HUES64 (cell line): ENCODE measurements around the gene CIITA.
"Not testable (repeated sequence)": the region's sequence is repeated elsewhere in the genome, so short reads cannot be mapped to it uniquely, and the experiment has no call there.

Experiments
- H3K27ac ChIP-seq: 2 replicates; pipeline ENCODE4 v1.7.0; 2013; ENCODE audit warnings: low read depth, low read length, inconsistent platforms
- H3K27me3 ChIP-seq: 2 replicates; pipeline ENCODE4 v1.6.1; 2013; ENCODE audit warnings: mild to moderate bottlenecking, low read length; ENCODE audit not compliant: insufficient read depth
- H3K36me3 ChIP-seq: 2 replicates; pipeline ENCODE4 v1.6.1; 2013; ENCODE audit warnings: mild to moderate bottlenecking, low read length; ENCODE audit not compliant: insufficient read depth
- H3K4me1 ChIP-seq: 2 replicates; pipeline ENCODE4 v1.6.1; 2013; ENCODE audit warnings: mild to moderate bottlenecking, low read length, moderate library complexity; ENCODE audit not compliant: insufficient read depth
- H3K4me3 ChIP-seq: 2 replicates; pipeline ENCODE4 v1.5.1; 2013; ENCODE audit warnings: mild to moderate bottlenecking, low read length, moderate library complexity
- H3K9ac ChIP-seq: 2 replicates; pipeline ENCODE4 v1.6.1; 2013; ENCODE audit warnings: mild to moderate bottlenecking, low read depth, low read length
- H3K9me3 ChIP-seq: 2 replicates; pipeline ENCODE4 v1.6.1; 2013; ENCODE audit warnings: low read depth, low read length; ENCODE audit not compliant: insufficient read depth
- WGBS: fragments of 150-250, 120-280 bp; methylation state at CpG from one replicate; pipeline ENCODE4 v1.1.7; 2013; ENCODE audit warnings: missing lambda C conversion rate; 5-methylcytosine and 5-hydroxymethylcytosine counted together

Gene CIITA

GRCh38 chr16:10940501-10941079 lies 63.6 kb downstream of the CIITA start:
- no peak overlapping the region for H3K9ac ChIP-seq
- no peak overlapping the region for H3K27ac ChIP-seq
- WGBS, result 79% methylated on average over 8 of the region's 8 CpGs
- H3K4me1 ChIP-seq, result peaks cover 20% of the 10 kb centered on the region
- peaks cover 15% of the 10 kb centered on the region; the same call in 1 of the 2 replicates for H3K36me3 ChIP-seq
- no peaks in the 10 kb centered on the region for H3K9me3 ChIP-seq
- H3K4me3 ChIP-seq, result peak overlapping the region; percentile 83
- 0 out of 2 replicates have a peak, but pooled peaks cover 8% of the 10 kb centered on the region for H3K27me3 ChIP-seq

- Histone ChIP-seq H3K4me1 (peaks cover 28% of the 10 kb centered on the region), H3K9me3 (no peaks in the 10 kb centered on the region), H3K9ac (peak overlapping the region; percentile 53)
Measured at GRCh38 chr16:10941127-10941933, 64.3 kb downstream of the CIITA start.

DNA sequence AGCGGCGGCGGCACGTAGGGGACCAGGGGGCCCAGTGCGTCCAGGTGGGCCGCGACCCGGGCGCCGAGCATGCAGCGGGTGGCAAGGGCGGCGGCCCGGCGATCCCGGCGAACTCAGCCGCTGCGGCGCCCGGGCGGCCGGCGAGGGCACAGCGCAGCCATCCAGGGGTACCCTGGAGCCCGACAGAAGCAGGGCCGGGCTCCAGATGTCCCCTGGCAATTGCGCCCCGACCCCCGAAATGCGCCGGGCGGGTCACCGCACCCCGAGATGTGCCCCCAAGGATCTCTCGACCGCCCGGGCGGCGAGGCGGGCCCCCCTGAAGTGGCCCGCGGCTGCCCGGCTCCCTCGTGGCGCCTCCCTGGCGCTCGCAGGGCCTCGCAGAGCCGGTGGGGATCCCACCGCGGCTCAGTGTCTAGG lies 64.9 kb downstream of the CIITA start:
- Histone ChIP-seq H3K9ac (peak overlapping the region; percentile 59), H3K4me1 (peaks cover 34% of the 10 kb centered on the region), H3K4me3 (peak overlapping the region; percentile 83), H3K36me3 (peaks cover 15% of the 10 kb centered on the region; the same call in 1 of the 2 replicates)
- H3K27me3 ChIP-seq, H3K9me3 ChIP-seq, H3K27ac ChIP-seq: not testable (repeated sequence)
- WGBS, result under 1% methylated on average over 52 of the region's 52 CpGs

More at GRCh38 chr16:10941127-10941933, 64.3 kb downstream of the CIITA start:
- Histone ChIP-seq H3K4me3 (peak overlapping the region; percentile 83), H3K27ac (no peak overlapping the region), H3K27me3 (0 out of 2 replicates have a peak, but pooled peaks cover 8% of the 10 kb centered on the region), H3K36me3 (peaks cover 15% of the 10 kb centered on the region; the same call in 1 of the 2 replicates)
- 9% methylated on average over 32 of the region's 36 CpGs for WGBS

DNA sequence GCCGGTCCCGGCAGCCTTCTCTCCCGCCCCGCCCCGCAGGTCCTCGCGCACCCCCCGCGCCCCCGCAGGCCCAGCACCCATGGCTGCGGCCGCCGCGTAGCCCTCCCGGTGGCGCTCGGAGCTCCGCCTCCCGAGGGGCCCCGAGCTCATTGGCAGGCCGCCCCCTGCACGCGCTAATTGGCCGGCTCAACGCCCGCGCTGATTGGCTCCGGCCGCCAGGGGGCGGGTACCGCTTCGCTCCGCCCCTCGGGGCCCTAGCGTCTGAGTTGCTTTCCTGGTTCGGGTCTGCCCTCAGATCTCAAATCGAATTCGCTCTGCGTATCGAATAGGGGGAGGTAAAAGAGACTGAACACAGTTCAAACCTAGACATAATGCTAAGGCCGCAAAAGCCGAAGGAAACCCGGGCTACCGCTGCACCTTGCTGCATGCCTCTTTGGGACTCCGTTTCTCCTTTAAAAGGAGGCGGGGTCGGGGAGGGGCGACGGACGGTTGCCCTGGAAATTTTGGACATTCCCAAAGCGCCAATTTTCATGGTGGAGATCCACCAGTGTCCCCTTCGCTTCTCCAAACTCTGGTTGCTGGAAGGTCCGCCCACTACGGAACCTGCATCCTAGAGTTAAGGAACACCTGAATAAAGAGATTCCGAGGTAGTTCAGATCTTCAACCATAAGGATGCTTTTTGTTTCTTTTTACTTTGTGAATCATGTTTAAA lies 65.5 kb downstream of the CIITA start, which contains the start of gene DEXI:
Gene DEXI, minus strand, starts transcription at position 117 of the 712 bp plus-strand sequence. CDS start 463 bp downstream, outside the sequence.
- Histone ChIP-seq H3K27ac (peak within 1 kb of the TSS; percentile 58; the same call in 1 of the 2 replicates), H3K4me3 (peak within 1 kb of the TSS; percentile 83), H3K4me1 (peaks cover 40% of the 10 kb centered on the region), H3K9me3 (no peaks in the 10 kb centered on the region), H3K9ac (peak within 1 kb of the TSS; percentile 59), H3K36me3 (peaks cover 15% of the 10 kb centered on the region; the same call in 1 of the 2 replicates), H3K27me3 (0 out of 2 replicates have a peak, but pooled peaks cover 8% of the 10 kb centered on the region)
- 6% methylated on average over 54 of the region's 55 CpGs for WGBS

DNA sequence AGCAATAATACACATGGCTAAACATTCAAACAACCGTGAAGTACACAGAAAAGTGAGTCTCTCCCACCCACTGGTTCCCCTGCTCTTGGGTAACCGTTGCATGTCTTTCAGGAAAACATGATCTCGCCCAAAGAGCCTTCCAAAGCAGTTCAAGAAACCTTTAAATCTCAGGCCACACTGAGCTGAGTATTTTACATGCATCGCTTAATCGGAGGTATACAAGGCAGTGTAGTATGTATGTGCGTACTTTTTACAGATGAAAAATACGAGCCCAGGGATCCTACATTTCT lies 66.0 kb downstream of the CIITA start:
- no peak overlapping the region for H3K9ac ChIP-seq
- no peak overlapping the region for H3K27ac ChIP-seq
- WGBS, result 92% methylated on average over 7 of the region's 7 CpGs
- peak overlapping the region; percentile 83 for H3K4me3 ChIP-seq
- peaks cover 40% of the 10 kb centered on the region for H3K4me1 ChIP-seq
- peaks cover 15% of the 10 kb centered on the region; the same call in 1 of the 2 replicates for H3K36me3 ChIP-seq
- no peaks in the 10 kb centered on the region for H3K9me3 ChIP-seq
- 0 out of 2 replicates have a peak, but pooled peaks cover 8% of the 10 kb centered on the region for H3K27me3 ChIP-seq

- H3K9ac ChIP-seq, result peak within 1 kb of the TSS; percentile 29; the same call in 1 of the 2 replicates
- no peak within 1 kb of the TSS; the same call in 1 of the 2 replicates for H3K27ac ChIP-seq
- WGBS, result 2% methylated on average over 86 of the region's 86 CpGs
- peak within 1 kb of the TSS; percentile 79 for H3K4me3 ChIP-seq
- 0 out of 2 replicates have a peak, but pooled peaks cover 7% of the 10 kb centered on the region for H3K36me3 ChIP-seq
- no peaks in the 10 kb centered on the region for H3K9me3 ChIP-seq
- H3K4me1 ChIP-seq, result peaks cover 51% of the 10 kb centered on the region
- H3K27me3 ChIP-seq, result 0 out of 2 replicates have a peak, but pooled peaks cover 8% of the 10 kb centered on the region
Measured at GRCh38 chr16:10944249-10945064, 67.5 kb downstream of the CIITA start, which contains the start of gene CLEC16A. TSS of gene CLEC16A (plus strand) at chr16:10944564. CDS start at chr16:10944718, 154 bp downstream.

DNA sequence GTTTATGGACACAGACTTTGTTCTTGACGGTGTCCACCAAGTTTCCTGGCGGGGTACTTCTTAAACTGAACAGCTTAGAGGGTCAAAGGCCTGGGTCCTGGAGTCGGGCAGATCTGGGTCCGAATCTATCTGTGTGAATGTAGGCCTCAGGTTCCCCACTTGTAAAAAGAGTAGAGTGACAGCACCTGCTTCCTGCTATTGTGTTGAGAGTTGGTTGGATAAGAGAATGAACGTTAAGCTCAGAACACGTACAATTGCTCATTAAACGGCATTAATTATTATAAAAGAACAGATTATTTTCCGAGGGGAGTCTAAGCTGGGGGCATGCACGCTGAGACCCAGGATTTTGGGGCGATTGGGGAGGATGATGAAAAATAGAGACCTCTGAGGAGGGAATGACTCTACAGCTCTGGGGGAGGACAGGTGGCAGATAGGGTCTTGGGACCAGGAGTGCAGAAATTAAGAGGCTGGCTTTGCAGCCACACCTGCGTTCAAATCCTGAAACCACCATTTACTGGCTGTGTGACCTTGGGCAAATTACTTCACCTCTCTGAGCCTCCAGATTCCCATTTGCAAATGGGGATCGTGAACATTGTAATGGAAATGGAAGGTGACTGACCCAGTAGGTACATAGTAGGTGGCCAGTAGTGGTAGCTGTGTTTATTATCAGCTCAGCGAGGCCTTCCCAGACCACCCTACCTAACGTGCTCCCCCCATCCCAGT lies 68.2 kb downstream of the CIITA start:
- peak overlapping the region; percentile 79 for H3K4me3 ChIP-seq
- H3K4me1 ChIP-seq, result peaks cover 57% of the 10 kb centered on the region
- no peaks in the 10 kb centered on the region for H3K9me3 ChIP-seq
- H3K36me3 ChIP-seq, result 0 out of 2 replicates have a peak, but pooled peaks cover 2% of the 10 kb centered on the region
- H3K27ac ChIP-seq, result no peak overlapping the region
- 0 out of 2 replicates have a peak, but pooled peaks cover 8% of the 10 kb centered on the region for H3K27me3 ChIP-seq
- WGBS, result 55% methylated on average over 14 of the region's 14 CpGs
- peak overlapping the region; percentile 29; the same call in 1 of the 2 replicates for H3K9ac ChIP-seq

- H3K36me3 ChIP-seq, result no peaks in the 10 kb centered on the region
- WGBS, result 8% methylated on average over 4 of the region's 5 CpGs
- 0 out of 2 replicates have a peak, but pooled peaks cover 3% of the 10 kb centered on the region for H3K27me3 ChIP-seq
- H3K4me3 ChIP-seq, result peak overlapping the region; percentile 24
- H3K4me1 ChIP-seq, result peaks cover 58% of the 10 kb centered on the region
- H3K9ac ChIP-seq, result no peak overlapping the region
- H3K27ac ChIP-seq, result peak overlapping the region; percentile 43
- no peaks in the 10 kb centered on the region for H3K9me3 ChIP-seq
Measured at GRCh38 chr16:10946308-10946707, 69.3 kb downstream of the CIITA start.

DNA sequence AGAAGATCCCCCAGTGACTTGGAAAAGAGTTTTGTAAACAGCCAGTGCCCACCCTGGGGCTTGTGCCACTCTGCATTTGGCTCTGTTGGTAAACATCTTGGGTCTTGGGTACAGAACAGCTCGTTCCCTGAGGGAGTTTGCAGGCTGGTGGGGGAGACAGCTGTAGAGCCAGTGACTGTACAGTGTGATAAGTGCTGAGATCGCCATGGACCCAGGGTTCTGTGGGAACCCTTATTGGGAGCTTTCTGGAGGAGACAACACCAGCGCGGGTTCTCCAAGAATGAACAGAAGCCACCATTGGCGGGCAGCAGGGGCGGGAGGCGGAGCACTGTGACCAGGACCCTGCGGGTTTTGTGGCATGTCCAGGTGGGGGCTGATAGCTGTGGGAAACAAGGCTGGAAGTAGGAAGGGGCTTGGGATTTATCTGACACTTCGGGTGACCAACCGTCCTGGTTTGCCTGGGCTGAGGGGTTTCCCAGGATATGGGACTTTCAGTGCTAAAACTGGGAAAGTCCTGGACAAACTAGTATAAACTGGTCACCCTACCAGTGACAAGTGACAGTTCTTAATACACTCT lies 70.3 kb downstream of the CIITA start:
- H3K27ac ChIP-seq, result no peak overlapping the region

More for the DNA sequence above, 70.3 kb downstream of the CIITA start:
- 75% methylated on average over 10 of the region's 10 CpGs for WGBS
- H3K9me3 ChIP-seq, result no peaks in the 10 kb centered on the region
- H3K4me3 ChIP-seq, result no peak overlapping the region
- H3K27me3 ChIP-seq, result no peaks in the 10 kb centered on the region
- H3K9ac ChIP-seq, result no peak overlapping the region
- peaks cover 63% of the 10 kb centered on the region for H3K4me1 ChIP-seq
- H3K36me3 ChIP-seq, result no peaks in the 10 kb centered on the region
